MG63 (cell line): ENCODE results near the gene ABCA8. TPM values are rescaled to one million over a fixed set of nuclear protein-coding genes. Genes with fewer than 3 reads are reported as not detected.
"Not testable (repeated sequence)": the region's sequence is repeated elsewhere in the genome, so short reads cannot be mapped to it uniquely, and the experiment has no call there.

Experiments
- DNase-seq: peaks from one replicate; pipeline ENCODE4 v3.0.0-alpha.2; 2020
- H3K27me3 ChIP-seq: fragments of 250-450 bp; sonication (Bioruptor Pico); 2 replicates; pipeline ENCODE4 v1.5.1; 2020; ENCODE audit warnings: mild to moderate bottlenecking, moderate library complexity
- H3K36me3 ChIP-seq: fragments of 250-450 bp; sonication (Bioruptor Pico); 2 replicates; pipeline ENCODE4 v1.5.1; 2020; ENCODE audit warnings: mild to moderate bottlenecking, moderate library complexity
- H3K4me3 ChIP-seq: fragments of 250-450 bp; sonication (Bioruptor Pico); 2 replicates; pipeline ENCODE4 v1.5.1; 2020; ENCODE audit warnings: mild to moderate bottlenecking, moderate library complexity
- H3K9me3 ChIP-seq: fragments of 250-450 bp; sonication (Bioruptor Pico); 2 replicates; pipeline ENCODE4 v1.5.1; 2020; ENCODE audit warnings: mild to moderate bottlenecking, moderate library complexity
- total RNA-seq: library from RNA; depleted of rRNA; stranded (reverse); fragments of >200 nt; shearing (Covaris generic); gene quantifications from 2 replicates; pipeline ENCODE4 v1.2.3, GENCODE V29; 2014; ENCODE audit warnings: low replicate concordance; rRNA removed

The ABCA8 gene
- total RNA-seq = 1.8 and 10.0 TPM in 2 replicates

GRCh38 chr17:68955181-68955841 is at the start of gene ABCA8:
Gene ABCA8, minus strand, starts transcription at chr17:68955392. Its CDS starts 13,358 bp downstream, at chr17:68942034.
- H3K4me3 ChIP-seq = peak within 1 kb of the TSS; percentile 30
- H3K9me3 ChIP-seq = no peaks in the 10 kb centered on the region
- DNase-seq = peak; percentile 79
- H3K27me3 ChIP-seq = no peaks in the 10 kb centered on the region
- H3K36me3 ChIP-seq = no peaks in the 10 kb centered on the region

GRCh38 chr17:69004759-69005158 is 49.6 kb upstream of the ABCA8 start:
- not testable (repeated sequence) for H3K36me3 ChIP-seq, H3K27me3 ChIP-seq, DNase-seq, H3K4me3 ChIP-seq, H3K9me3 ChIP-seq

- H3K27me3 ChIP-seq, H3K36me3 ChIP-seq, DNase-seq: not testable (repeated sequence)
Measured at GRCh38 chr17:68999743-69000142, 44.6 kb upstream of the ABCA8 start.

DNA sequence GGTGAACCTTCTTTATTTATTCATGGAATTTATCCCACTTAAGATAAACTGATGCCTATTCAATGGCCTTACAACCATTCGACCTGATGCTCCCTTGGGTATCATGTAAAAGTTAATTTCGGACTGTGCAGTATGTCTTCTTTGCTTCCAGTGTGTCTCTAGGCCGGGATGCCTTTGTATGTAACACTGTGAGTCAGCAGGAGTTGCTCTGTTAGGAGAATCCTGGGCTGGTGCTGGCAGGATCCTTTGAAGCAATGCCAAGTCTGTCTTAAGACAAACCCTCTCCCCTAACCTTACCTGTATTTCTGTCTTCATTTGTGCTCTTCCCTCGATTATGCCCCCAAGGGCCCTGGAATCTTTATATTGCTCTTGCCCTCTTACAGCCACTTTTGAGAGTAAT is 37.9 kb upstream of the ABCA8 start:
- DNase-seq = peak; percentile 5
- Histone ChIP-seq H3K4me3 (no peak overlapping the region), H3K9me3 (no peaks in the 10 kb centered on the region), H3K36me3 (no peaks in the 10 kb centered on the region), H3K27me3 (no peaks in the 10 kb centered on the region)

More at GRCh38 chr17:68999743-69000142, 44.6 kb upstream of the ABCA8 start:
- not testable (repeated sequence) for H3K9me3 ChIP-seq, H3K4me3 ChIP-seq

- Histone ChIP-seq H3K9me3 (no peaks in the 10 kb centered on the region), H3K27me3 (no peaks in the 10 kb centered on the region), H3K4me3 (no peak overlapping the region), H3K36me3 (no peaks in the 10 kb centered on the region)
- DNase-seq = no peak
Measured at GRCh38 chr17:68987966-68988365, 32.8 kb upstream of the ABCA8 start.

DNA sequence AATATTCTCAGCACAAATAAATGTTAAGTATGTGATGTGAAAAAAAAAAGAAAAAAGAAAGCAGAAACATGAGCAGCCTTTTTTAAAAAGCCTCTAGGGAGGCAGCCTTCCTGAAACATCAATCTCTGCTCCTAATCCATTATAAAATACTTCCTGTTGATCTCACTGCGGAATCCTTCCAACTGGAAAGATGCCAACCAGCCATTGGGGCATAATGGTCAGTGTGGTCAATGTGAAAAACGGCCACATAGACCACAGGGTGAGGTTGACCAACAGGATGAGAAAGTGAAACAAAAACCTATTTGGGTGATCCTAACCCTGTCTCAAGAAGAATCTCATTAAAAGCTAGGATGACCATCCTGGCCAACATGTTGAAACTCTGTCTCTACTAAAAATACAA is 26.1 kb upstream of the ABCA8 start:
- no peaks in the 10 kb centered on the region for H3K9me3 ChIP-seq
- H3K36me3 ChIP-seq = no peaks in the 10 kb centered on the region
- no peak overlapping the region for H3K4me3 ChIP-seq
- DNase-seq = peak; percentile 64
- no peaks in the 10 kb centered on the region for H3K27me3 ChIP-seq

DNA sequence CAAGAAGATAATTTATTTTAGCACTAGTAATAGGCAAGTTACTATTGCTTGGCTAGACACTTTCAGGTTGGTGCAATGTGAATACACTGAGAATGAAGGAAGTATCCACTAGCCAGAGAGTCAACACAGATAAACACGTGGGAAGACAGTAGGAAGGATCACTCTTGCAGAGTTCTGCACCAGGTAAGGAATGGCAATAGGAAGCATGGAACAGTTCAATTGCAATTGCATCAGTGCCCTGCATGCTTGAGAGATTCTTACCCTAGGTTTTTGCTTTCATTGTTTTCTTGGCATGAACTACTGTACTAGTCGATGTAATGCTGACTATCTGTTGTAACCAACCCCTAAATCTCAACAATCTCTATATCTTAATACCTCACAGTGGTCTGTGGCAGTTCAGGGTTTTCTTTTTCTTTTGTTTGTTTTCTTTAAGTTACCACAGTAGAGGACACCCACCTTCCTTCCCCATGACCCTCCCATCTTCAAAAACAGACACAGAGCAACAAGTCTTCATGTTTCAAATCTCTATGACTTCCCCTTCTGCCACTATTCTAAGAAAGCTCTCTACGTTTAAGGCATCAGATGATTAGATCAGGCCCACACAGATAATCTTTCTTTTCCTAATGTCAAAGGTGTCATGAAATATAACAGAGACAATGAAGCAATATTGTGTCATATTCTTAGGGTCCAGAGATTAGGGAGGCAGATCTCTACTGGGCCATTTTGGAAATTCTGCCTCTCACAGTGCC is 18.1 kb upstream of the ABCA8 start:
- Histone ChIP-seq H3K4me3 (no peak overlapping the region), H3K9me3 (no peaks in the 10 kb centered on the region), H3K27me3 (no peaks in the 10 kb centered on the region), H3K36me3 (no peaks in the 10 kb centered on the region)
- DNase-seq = no peak

GRCh38 chr17:68972119-68972704 is 17.0 kb upstream of the ABCA8 start:
- Histone ChIP-seq H3K4me3 (no peak overlapping the region), H3K9me3 (no peaks in the 10 kb centered on the region; the same call in 1 of the 2 replicates), H3K27me3 (no peaks in the 10 kb centered on the region), H3K36me3 (no peaks in the 10 kb centered on the region)
- no peak for DNase-seq

DNA sequence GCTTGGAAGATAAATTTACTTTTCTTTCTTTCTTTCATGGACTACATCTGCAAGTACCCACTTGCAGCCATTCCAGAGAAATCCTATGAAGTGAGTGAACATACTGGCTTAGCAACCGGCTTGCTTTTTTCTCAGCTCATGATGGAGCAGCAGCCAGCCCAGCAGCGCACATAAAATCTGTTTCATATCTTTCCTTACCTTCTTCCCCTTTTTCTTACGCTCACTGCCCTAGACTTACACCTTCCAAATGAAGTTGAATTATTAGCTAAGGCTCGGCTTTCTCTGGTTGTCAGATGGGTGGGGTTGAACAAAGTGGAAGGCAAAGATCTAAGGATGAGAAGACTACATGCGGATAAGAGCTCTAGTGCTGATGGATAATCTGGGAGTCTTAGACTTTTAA is 13.9 kb upstream of the ABCA8 start:
- no peak for DNase-seq
- Histone ChIP-seq H3K27me3 (no peaks in the 10 kb centered on the region), H3K4me3 (no peak overlapping the region), H3K36me3 (no peaks in the 10 kb centered on the region), H3K9me3 (no peaks in the 10 kb centered on the region; the same call in 1 of the 2 replicates)

DNA sequence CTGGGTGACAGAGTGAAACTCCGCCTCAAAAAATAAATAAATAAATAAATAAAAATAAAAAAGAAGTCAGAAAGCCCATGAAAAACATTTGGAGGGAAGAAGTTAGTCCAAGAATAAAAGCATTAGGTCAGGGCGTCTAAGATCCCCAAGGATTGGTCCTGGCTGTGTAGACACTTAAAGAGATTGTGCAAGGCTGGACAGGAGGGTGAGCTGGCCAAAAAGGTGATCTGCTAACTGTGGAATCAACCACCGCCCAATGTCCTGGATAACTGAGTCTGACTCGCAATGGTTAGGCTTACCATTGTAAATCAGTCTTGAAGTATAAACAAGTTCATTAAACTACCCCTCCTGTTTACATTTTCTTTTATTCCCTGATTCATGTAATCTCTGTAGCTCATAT is 8.8 kb upstream of the ABCA8 start:
- H3K9me3 ChIP-seq = no peaks in the 10 kb centered on the region; the same call in 1 of the 2 replicates
- H3K4me3 ChIP-seq = no peak overlapping the region
- peak; percentile 66 for DNase-seq
- H3K27me3 ChIP-seq = no peaks in the 10 kb centered on the region
- H3K36me3 ChIP-seq = no peaks in the 10 kb centered on the region

- Histone ChIP-seq H3K36me3 (no peaks in the 10 kb centered on the region), H3K27me3 (no peaks in the 10 kb centered on the region), H3K9me3 (no peaks in the 10 kb centered on the region), H3K4me3 (no peak overlapping the region)
- no peak for DNase-seq
Measured at GRCh38 chr17:68961214-68961882, 6.2 kb upstream of the ABCA8 start.

DNA sequence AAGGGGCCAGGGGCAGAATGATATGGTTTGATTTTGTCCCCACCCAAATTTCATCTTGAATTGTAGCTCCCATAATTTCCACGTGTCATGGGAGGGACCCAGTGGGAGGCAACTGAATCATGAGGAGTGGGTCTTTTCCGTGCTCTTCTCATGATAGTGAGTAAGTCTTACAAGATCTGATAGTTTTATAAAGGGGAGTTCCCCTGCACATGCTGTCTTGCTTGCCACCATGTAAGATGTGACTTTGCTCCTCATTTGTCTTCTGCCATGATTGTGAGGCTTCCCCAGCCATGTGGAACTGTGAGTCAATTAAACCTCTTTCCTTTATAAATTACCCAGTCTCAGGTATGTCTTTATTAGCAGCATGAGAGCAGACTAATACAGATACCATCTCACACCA is 3.9 kb upstream of the ABCA8 start:
- not testable (repeated sequence) for H3K4me3 ChIP-seq, H3K9me3 ChIP-seq, DNase-seq, H3K27me3 ChIP-seq, H3K36me3 ChIP-seq

DNA sequence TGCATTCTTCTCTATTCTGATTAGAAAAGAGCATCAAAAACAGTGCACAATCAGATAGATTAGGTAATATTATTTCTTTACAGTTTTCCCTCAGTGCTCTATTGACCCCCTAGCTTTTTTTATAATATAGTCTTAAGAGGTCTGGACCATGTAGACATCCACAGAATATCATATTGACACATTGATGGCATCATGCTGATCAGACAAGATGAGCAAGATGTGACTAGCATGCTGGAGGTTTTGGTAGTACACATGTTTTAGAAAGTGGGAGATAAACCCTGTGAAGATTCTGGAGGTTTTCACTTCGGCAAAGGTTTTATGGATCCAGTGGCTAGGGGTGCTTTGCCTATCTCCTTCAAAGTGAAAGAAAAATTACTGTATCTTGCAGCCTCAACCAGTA is 2.8 kb upstream of the ABCA8 start:
- no peak for DNase-seq
- Histone ChIP-seq H3K9me3 (no peaks in the 10 kb centered on the region), H3K4me3 (no peak overlapping the region), H3K27me3 (no peaks in the 10 kb centered on the region), H3K36me3 (no peaks in the 10 kb centered on the region)

GRCh38 chr17:68954146-68954896 is 871 bp downstream of the ABCA8 start:
- H3K27me3 ChIP-seq = no peaks in the 10 kb centered on the region
- peak overlapping the region; percentile 30 for H3K4me3 ChIP-seq
- no peak for DNase-seq
- H3K36me3 ChIP-seq = no peaks in the 10 kb centered on the region
- no peaks in the 10 kb centered on the region for H3K9me3 ChIP-seq

DNA sequence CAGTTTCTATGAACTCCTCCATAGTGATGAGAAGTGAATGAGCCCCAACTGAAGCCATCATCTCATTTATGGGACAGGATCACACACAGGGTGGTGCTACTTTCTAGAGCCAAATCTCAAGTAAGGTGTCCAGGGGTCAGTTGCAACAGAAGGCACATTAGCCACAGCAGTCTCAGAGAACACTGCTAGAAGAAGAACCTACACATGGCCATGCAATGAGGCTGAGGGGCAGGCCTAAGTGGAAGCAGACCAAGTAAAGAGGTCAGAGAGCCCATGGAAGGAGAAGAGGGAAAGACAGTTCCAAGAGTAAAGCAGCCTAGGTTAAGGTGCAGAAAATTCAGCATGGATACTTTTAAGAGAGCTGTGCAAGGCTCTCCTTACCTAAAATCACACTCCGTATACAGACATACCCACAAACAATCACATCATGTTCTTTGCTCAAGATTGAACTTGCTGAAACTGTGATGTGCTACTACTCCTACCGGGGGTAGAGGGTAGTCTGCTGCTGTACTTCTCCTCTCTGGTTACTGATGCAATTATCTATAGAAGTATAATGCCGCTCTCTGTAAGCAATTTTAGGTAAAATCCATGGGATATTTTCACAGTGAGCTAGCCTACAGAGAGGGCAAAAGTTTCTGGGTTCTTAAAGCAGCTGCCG is 1.7 kb downstream of the ABCA8 start:
- Histone ChIP-seq H3K27me3 (no peaks in the 10 kb centered on the region), H3K4me3 (no peak overlapping the region), H3K9me3 (no peaks in the 10 kb centered on the region), H3K36me3 (no peaks in the 10 kb centered on the region)
- no peak for DNase-seq

DNA sequence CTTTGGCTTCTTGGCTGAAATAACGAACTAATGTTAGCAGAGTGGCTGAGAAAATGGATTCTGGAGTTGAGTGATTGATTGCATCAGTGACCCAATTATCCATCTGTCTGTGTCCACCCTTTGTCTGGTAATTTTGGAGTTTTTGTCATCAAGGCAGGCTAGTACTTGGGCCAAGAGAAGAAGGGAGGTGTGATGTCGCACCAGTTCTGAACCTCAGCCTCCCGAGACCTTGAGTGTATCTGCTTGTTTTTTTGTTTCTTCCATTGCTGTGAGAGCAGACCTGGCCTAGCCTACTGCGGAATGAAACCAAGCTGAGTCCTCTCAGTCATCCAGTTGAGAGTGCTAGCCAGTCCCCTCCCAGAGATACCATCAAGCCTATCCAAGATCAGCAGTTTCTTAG is 4.5 kb downstream of the ABCA8 start:
- Histone ChIP-seq H3K4me3 (no peak overlapping the region), H3K36me3 (no peaks in the 10 kb centered on the region), H3K9me3 (no peaks in the 10 kb centered on the region), H3K27me3 (no peaks in the 10 kb centered on the region)
- DNase-seq = no peak
